ENCODE results near the gene KCNK7. TPM values are rescaled to one million over a fixed set of nuclear protein-coding genes. Genes with fewer than 3 reads are reported as not detected.

KCNK7 gene
- total and polyA plus RNA-seq, 2 donors (not counting 3 experiments of a cell fraction or from before 2014, with no cell fraction given) = 0.17 to 0.60 TPM

DNA sequence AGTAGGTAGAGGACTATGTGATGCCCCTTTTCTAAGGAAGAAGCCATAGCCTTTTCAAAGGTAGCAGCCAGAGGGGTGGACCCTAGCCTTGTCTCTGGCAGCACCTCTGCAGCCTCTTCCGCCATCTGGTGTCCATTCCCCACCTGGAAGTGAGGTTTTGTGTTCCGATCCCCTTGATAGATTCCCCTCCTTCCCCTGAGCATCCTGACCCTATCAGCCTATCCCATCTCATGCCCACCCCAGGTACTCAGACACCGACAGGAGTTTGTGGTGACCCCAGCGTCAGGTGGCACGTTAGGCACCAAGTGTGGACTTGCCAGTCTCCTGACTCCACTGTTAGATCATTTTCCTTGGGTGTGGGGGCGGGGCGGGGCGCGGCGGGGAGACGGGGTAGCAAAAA lies 23.7 kb downstream of the KCNK7 start:
- Histone ChIP-seq H3K4me3 (replicated peaks in 1 of 3; ENCODE audit: insufficient read depth in 1 of 3, low read depth in 1 of 3, low read length in 3 of 3) (peak overlapping the region in 2 of 3 experiments; percentile 65 to 73), H3K4me2 (ENCODE audit: insufficient read depth, low read length) (peak overlapping the region; percentile 15), H2AFZ (ENCODE audit: low read depth, low read length) (no peak overlapping the region), H3K9me1 (replicated peaks; ENCODE audit: control insufficient read depth, extremely low read depth, insufficient read depth, low read length) (no peaks in the 10 kb centered on the region), H3K27ac (ENCODE audit: insufficient read depth, low read depth, low read length) (no peak overlapping the region), H3K9me3 (replicated peaks; ENCODE audit: control insufficient read depth, insufficient read depth, low read length) (no peaks in the 10 kb centered on the region), H3K27me3 (ENCODE audit: control insufficient read depth in 2 of 2, insufficient read depth in 2 of 2, low read length in 2 of 2) (no peaks in the 10 kb centered on the region), H3K9ac (replicated peaks; ENCODE audit: extremely low read depth, insufficient read depth, low read length) (no peak overlapping the region), H3K36me3 (ENCODE audit: control insufficient read depth in 2 of 2, extremely low read depth in 1 of 2, insufficient read depth in 2 of 2, low read length in 2 of 2) (no peaks in the 10 kb centered on the region), H3K79me2 (ENCODE audit: control insufficient read depth, insufficient read depth, low read length) (peaks cover 25% of the 10 kb centered on the region), H3K4me1 (ENCODE audit: control insufficient read depth, extremely low read depth, insufficient read depth, low read length) (peaks cover 53% of the 10 kb centered on the region), H4K20me1 (replicated peaks; ENCODE audit: control insufficient read depth, extremely low read depth, insufficient read depth, low read length) (no peaks in the 10 kb centered on the region)
- dilution Hi-C loops (cut with MboI; ENCODE audit: extremely low pct_ligation_motif_present, low sequenced_read_pairs) = no loop called here
- DNase-seq (ENCODE audit: low read depth, low spot score) (peak; percentile 73), FAIRE-seq (no peak)
- no peak for TF ChIP-seq GATA2 (IDR thresholded peaks at IDR 0.05; ENCODE audit: insufficient read depth, insufficient read length, low read depth, low read length)
- TF ChIP-seq, protein P1, sequence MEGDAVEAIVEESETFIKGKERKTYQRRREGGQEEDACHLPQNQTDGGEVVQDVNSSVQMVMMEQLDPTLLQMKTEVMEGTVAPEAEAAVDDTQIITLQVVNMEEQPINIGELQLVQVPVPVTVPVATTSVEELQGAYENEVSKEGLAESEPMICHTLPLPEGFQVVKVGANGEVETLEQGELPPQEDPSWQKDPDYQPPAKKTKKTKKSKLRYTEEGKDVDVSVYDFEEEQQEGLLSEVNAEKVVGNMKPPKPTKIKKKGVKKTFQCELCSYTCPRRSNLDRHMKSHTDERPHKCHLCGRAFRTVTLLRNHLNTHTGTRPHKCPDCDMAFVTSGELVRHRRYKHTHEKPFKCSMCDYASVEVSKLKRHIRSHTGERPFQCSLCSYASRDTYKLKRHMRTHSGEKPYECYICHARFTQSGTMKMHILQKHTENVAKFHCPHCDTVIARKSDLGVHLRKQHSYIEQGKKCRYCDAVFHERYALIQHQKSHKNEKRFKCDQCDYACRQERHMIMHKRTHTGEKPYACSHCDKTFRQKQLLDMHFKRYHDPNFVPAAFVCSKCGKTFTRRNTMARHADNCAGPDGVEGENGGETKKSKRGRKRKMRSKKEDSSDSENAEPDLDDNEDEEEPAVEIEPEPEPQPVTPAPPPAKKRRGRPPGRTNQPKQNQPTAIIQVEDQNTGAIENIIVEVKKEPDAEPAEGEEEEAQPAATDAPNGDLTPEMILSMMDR (IDR thresholded peaks at IDR 0.05; ENCODE audit: extremely low read depth in 1 of 2, insufficient read depth in 1 of 2, low read depth in 1 of 2, low read length in 2 of 2) = peak; percentile 24 to 38
- POLR2A ChIA-PET = interaction anchor here (1.1 kb wide), 1 partner anchor 63 kb away, joined by 10 read pairs; no protein-coding TSS in a partner anchor
- intact Hi-C loops (cut with micrococcal nuclease) = loop anchor here (1.0 to 5.0 kb wide), 5 partner anchors 25 to 190 kb away; partner anchors contain the start of gene SLC25A45
- BruUV-seq (replicated peaks) = no TSS peak
- CTCF ChIA-PET = interaction anchor here (0.7 to 9.7 kb wide), 15 partner anchors 10 to 91 kb away, joined by 3 to 167 read pairs (median 8); partner anchors contain the start of genes LTBP3, PCNX3 and SCYL1

DNA sequence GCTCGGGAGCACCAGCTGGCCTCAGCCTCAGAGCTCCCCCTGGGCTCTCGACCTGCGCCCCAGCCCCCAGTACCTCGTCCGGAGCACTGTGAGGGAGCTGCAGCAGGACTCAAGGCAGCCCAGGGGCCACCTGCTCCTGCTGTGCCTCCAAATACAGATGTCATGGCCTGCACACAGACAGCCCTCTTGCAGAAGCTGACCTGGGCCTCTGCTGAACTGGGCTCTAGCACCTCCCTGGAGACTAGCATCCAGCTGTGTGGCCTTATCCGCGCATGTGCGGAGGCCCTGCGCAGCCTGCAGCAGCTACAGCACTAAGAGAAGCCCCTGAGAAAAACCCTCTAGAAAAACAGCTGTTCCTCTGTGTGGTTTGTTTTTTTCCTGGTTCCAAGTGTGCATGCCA lies 24.2 kb downstream of the KCNK7 start:
- BruUV-seq (replicated peaks) = no TSS peak
- dilution Hi-C loops (cut with MboI; ENCODE audit: extremely low pct_ligation_motif_present, low sequenced_read_pairs) (no loop called here), intact Hi-C loops (cut with micrococcal nuclease) (loop anchor here (2.0 to 5.0 kb wide), 3 partner anchors 25 to 189 kb away; partner anchors contain the start of gene SLC25A45)
- no peak for FAIRE-seq
- ChIA-PET POLR2A (interaction anchor here (0.6 kb wide), 1 partner anchor 63 kb away, joined by 3 read pairs; no protein-coding TSS in a partner anchor), CTCF (interaction anchor here (1.5 to 9.7 kb wide), 7 partner anchors 12 to 46 kb away, joined by 4 to 167 read pairs (median 10); partner anchors contain the start of genes LTBP3 and SCYL1)
- H3K9ac ChIP-seq (replicated peaks; ENCODE audit: extremely low read depth, insufficient read depth, low read length) = no peak overlapping the region
- no peaks in the 10 kb centered on the region for H3K9me3 ChIP-seq (replicated peaks; ENCODE audit: control insufficient read depth, insufficient read depth, low read length)
- H3K4me3 ChIP-seq (replicated peaks in 1 of 3; ENCODE audit: insufficient read depth in 1 of 3, low read depth in 1 of 3, low read length in 3 of 3) = no peak overlapping the region
- peaks cover 25% of the 10 kb centered on the region for H3K79me2 ChIP-seq (ENCODE audit: control insufficient read depth, insufficient read depth, low read length)
- TF ChIP-seq JUN (IDR thresholded peaks at IDR 0.05; ENCODE audit: borderline replicate concordance, insufficient read depth, insufficient read length, low read depth) (no peak), FOS (IDR thresholded peaks at IDR 0.05; ENCODE audit: borderline replicate concordance, insufficient read depth, low read length) (no peak), MYC (IDR thresholded peaks at IDR 0.05; ENCODE audit: low read depth, low read length) (no peak), POLR2AphosphoS5 (IDR thresholded peaks at IDR 0.05; ENCODE audit: insufficient read depth, low read depth, low read length) (no peak), POLR2A (IDR thresholded peaks at IDR 0.05; ENCODE audit: low read depth, low read length) (no peak)
- no peaks in the 10 kb centered on the region for H3K27me3 ChIP-seq (ENCODE audit: control insufficient read depth in 2 of 2, insufficient read depth in 2 of 2, low read length in 2 of 2)
- H3K9me1 ChIP-seq (replicated peaks; ENCODE audit: control insufficient read depth, extremely low read depth, insufficient read depth, low read length) = no peaks in the 10 kb centered on the region
- H2AFZ ChIP-seq (ENCODE audit: low read depth, low read length) = no peak overlapping the region
- H3K4me1 ChIP-seq (ENCODE audit: control insufficient read depth, extremely low read depth, insufficient read depth, low read length) = peaks cover 48% of the 10 kb centered on the region
- no peaks in the 10 kb centered on the region for H4K20me1 ChIP-seq (replicated peaks; ENCODE audit: control insufficient read depth, extremely low read depth, insufficient read depth, low read length)
- H3K36me3 ChIP-seq (ENCODE audit: control insufficient read depth in 2 of 2, extremely low read depth in 1 of 2, insufficient read depth in 2 of 2, low read length in 2 of 2) = no peaks in the 10 kb centered on the region
- peak overlapping the region; percentile 82 for H3K4me2 ChIP-seq (ENCODE audit: insufficient read depth, low read length)
- DNase-seq (ENCODE audit: low read depth, low spot score) = no peak
- no peak overlapping the region for H3K27ac ChIP-seq (ENCODE audit: insufficient read depth, low read depth, low read length)

Data from endothelial cell of umbilical vein (primary cell).